SKM-1 (cell line): Measurements from ENCODE around the gene LRMDA.

ENCODE experiments used
- DNase-seq: peaks from one replicate; lab custom pipeline; 2025; ENCODE audit not compliant: unreplicated experiment; lab: John Stamatoyannopoulos, UW

The LRMDA gene

DNA sequence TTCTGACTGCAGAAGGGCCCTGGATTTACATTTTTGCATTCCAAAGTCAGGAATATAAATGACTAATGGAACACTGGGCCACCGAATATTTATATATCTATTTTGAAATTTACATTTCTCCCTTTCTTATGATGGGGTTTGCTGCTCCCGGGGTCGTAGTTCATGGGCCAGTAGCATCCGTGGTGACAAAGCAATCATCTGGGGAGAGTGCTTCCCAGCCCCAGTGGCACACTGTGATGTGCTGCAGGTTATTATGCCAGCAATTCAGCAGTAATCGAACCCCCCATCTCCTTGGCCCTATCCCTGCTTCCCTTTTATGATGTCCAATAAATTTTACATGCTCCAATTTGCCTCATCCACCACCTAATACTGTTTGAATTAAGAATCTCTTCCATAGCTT, 837.5 kb downstream of the LRMDA start:
- no peak for DNase-seq

DNA sequence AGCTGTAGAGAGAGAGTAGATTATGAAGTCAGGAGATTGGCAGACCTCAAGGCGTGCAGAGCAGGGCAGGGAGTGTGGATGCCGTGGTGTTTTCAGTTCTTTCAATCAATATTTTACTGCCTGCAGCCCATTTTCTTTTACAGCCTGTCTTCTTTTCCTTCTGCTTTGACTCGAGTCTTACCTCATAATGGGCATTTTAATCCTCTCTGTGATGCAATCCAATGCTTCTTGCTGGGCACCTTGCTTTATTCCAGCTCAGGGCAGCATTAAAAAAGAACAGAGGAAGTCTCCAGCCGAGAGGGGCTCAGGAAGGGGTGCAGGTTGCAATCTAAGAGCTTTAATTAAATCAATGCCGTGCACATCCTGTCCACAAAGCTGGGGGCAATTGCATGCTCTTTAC, 839.0 kb downstream of the LRMDA start:
- no peak for DNase-seq

DNA sequence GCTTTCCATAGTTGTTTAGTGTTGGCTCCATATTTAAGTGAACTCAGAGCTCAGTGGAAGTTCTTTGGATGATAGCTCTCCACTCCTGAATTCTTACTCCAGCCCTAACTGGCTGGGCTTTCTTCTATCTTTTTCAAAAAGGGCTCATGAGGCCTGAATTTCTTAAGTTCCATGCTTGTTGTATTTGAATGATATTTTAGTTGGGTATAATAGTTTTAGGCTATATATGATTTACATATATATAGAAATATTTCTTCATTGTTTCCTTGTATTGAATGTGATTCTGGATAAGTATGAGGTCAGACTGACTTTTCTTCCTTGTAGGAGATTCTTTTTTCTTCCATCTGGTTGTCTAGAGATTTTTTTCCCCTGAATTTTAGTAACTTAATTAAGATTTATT, 843.5 kb downstream of the LRMDA start:
- no peak for DNase-seq

DNA sequence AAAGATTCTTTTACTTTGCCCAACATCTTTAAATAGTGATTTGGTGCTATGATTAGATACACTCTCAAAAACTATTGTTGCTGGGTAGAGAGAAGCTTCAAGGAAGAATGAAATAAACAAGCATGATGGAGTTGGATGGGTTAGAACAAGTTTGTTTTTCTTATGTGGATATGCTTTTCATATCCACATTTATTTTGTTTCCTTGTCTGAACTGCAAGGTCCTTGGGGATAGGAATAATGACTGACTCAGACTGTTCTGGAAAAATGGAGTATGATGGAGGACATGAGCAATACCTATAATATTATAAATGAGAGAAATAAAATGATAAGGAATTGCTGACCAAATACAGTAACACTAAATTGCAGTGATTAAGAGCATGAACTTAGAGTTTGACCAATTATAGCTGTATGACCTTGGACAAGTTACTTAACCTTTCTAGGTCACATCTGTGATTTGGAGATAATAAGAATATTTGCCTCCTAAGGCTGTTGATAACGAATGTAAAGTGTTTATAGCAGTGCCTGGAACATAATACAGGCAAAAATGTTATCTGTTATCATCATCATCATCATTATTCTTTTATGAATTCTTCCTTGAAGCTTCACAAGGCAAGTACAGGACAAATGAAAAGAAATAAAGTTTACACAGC, 847.5 kb downstream of the LRMDA start:
- DNase-seq = no peak

DNA sequence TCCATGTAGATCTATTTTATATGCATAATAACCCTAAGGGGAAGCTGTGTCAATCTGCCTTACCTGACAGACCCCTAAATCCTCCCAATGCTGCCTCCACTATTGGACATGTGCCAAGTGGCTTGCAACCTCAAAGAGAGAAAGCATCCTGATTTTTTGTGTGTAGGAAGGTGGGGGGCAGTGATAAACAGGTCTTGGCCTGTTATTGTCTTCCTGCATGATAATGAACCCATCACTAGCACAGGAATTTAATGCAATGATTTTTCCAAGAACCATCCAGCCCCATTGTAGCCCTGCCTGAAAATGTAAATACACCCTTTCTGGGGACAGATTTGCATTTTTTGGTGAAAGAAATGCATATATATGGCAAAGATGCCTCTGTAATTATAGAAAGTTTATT, 850.2 kb downstream of the LRMDA start:
- DNase-seq = no peak

DNA sequence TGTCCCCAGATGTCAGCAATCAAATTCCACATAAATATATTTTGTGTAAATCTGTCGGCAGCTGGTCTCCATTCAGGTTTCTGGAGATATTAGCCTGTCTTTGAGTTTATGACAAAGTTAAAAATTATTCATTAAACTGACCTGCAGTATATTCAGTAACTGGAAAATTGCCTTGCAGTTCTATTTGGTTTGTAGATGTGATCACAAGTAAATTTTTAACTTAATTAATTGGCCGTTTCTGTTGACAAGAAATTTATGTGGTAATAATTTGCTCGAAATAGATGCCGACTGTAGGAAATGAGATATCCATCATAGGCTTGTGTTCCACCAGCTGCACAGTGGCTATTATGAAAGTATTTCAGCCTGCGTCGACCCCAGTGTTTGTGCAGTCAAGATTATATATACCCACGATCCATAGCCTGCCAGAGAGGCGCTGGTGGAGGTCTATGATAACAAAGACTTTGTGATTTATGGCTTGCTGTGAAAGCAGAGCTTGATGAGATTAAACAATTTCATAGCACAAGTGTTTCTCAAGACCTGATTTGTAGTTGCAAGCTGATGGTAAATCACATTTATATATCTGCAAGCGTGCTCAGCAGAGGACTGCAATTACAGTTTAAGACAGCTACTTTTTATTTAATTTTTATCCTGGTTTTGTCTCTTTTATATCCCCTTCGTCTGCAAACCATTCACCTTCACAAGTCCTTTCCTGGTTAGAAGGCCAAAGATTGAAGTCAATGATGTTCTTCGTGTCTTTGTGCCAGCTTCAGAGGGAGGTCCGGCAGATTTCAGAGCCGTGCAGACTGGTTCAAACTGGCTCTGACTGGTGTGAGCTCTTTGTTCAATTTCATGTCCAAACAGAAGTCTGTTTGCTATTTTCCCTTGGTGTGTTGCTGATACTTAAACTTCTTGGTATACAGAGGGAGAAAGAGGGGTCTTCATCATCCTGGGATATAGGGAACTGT, 850.9 kb downstream of the LRMDA start:
- DNase-seq = no peak

DNA sequence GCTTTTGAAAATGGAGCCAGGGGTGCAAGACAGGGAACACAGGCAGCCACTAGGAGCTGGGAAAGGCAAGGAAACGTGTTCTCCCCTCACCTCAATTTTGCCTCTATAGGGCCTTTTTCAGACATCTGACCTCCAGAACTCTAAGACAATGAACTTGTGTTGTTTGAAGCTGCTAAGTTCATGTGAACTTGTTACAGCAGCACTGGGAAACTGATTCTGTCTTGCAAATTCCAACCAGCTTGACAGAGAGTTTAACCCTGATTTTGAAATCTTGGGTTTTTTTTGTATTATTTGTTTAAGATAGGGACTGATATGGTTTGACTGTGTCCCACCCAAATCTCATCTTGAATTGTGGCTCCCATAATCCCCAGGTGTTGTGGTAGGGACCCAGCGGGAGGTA, 852.9 kb downstream of the LRMDA start:
- no peak for DNase-seq

DNA sequence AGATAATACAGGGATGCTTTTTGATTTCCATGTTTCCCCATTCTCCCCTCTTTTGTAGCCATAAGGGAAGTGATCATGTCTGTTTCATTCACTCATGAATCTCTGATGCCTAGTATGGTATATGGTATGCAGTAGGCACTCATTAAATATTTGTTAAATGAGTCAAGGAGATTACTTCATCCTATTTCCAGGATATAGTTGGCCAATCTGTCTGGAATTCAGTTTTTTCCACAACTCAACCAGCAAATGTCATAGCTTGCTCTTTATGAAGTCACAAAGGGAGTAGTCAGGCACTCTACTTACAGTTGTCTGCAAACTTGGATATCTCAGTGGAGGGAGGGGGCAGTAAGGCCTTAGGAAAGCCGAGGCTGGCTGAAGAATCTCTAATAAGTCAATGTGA, 853.6 kb downstream of the LRMDA start:
- no peak for DNase-seq

DNA sequence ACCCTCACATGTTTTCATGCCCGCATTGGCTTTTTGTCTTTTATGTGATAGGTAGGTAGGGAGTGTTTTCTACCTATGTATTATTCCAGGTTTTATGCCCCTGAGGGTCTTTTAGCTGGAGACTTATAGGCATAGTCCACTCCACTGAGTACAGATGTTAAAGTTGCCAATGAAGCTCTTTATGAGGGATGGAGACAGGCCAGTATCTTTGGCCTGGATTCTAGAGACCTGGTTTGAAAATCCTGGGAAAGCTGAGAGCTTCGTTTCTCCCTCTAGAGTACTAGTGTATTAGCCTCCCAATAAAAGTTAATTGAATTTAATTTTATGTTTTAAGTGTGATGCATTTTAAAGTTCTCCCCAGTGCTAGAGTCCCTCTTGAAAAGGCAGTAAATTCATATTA, 854.1 kb downstream of the LRMDA start:
- no peak for DNase-seq

DNA sequence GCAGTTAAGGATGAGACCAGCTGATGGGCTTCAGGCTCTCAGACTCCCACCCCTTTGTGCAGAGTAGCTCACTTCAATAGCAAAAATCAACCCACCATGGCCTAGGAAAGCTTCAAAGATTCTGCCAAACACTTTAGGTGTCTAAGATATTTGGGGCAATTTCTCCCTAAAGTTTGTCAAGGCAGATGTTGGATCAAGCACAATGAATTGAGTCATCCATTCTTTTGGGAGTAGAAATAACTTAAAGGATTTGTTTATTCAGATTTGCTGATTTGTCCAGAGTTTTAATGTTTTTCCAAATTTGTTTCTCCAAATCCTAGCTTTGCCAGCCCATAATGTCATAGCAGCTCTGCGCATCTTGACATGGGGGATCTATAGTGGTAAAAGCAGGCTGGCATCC, 855.1 kb downstream of the LRMDA start:
- DNase-seq = no peak

DNA sequence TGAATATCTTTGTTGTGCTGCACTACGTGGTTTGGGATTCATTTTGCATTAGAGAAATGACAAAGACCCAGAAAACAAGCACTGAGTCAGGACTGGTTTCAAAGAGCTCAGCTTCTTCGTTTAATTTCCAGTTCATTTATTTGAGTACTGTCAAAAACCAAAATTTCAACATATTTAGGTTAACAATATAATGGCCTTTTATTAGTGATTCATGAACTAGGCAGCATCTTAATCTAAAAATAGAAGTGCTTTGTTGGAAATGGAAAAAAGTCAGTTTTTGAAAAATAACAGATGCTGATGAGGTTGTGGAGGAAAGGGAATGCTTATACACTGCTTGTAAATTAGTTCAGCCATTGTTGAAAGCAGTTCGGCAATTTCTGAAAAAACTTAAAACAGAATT, 856.4 kb downstream of the LRMDA start:
- no peak for DNase-seq

DNA sequence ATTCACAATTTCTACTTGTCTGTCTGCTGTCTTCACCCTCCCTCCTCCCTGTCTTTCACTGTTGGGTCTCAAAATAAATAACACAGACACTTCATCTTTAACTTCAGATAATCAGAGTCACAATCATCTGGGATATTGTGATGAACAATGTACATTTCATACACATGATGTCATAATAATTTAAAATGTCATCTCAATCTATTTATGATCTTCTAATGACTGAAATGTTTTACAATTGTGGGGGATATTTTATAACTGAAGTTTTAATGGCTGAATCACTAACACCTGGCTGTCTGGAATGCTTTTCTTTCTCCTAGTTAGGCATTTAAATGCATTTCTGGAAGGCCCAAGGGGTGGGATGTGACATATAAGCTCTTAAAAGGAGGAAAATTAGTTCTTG, 859.8 kb downstream of the LRMDA start:
- no peak for DNase-seq

DNA sequence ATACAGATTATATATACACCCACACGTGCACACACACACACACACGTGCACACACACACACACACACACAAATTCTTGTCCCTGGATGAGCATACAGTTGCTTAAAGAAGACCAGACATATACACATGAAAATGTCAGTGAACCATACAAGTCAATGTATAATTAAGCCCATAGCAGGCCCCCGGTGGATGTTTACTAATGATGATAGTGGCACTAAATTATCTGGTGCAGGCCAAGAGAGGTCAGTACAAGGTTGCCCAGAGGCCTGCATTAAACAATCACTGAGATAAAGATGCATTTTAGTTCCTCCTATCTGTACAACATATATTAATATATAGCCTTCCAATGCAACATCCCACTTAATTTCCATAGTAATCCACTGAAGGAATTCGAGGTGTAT, 860.5 kb downstream of the LRMDA start:
- no peak for DNase-seq

DNA sequence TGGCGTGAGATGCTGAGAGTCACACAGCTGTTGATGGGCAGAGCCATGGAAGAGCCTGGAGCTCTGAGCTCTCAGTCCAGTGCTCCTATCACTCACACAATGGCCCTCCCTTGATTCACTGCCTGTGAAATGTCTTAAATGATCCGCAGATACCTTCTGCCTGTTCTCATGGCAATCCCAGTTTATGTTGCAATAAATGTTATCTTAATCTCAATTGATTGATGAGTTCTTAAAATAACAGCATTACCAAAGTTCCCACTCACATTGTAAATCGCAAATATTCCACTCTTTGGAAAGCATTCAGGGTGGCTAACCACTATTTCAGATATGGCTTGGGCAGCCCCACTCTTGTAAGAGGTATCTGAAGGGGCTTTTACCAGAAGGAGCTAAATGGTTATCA, 865.5 kb downstream of the LRMDA start:
- DNase-seq = no peak

DNA sequence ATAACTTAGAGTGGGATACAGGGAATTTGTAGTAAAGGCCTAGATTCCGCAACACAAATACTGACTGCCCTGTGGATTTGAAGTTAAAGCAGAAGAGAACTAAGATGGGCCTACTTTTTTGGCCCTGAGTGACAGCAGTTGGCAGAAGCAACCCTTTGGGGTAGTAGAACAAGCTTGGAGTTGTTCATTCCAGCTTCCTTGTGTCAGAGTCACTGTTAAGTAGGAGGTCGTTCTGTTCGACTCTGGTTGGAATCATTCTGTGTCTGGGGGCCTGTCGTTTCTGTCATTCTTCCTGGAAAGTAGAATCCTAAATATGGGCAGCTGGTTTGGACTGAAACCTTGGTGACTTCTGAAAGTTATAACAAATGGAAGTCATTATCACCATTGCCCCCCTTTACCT, 865.9 kb downstream of the LRMDA start:
- DNase-seq = no peak

DNA sequence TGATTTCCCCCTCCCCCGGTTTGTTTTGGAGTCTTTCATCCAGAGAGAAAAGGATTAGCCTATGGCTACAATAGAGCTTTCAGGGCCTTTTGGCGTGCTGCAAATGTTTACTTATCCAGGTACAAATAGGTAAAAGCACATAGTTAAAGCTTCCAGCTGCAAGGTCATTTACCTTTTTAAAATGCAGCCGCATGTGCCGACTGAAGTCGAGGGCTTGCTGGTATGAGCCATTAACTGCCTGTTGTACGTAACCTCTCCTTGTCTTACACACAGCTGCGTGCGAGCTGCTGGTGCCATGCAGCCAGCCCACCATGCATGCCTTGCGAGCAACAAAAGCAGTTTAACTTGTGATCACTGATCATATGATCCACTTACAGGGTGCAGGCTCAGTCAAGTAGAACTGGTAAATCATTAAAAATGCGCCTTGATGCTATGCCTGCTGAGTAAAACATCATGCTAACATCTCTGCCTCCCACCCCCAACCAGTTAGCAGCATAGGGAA, 866.4 kb downstream of the LRMDA start:
- DNase-seq = no peak

DNA sequence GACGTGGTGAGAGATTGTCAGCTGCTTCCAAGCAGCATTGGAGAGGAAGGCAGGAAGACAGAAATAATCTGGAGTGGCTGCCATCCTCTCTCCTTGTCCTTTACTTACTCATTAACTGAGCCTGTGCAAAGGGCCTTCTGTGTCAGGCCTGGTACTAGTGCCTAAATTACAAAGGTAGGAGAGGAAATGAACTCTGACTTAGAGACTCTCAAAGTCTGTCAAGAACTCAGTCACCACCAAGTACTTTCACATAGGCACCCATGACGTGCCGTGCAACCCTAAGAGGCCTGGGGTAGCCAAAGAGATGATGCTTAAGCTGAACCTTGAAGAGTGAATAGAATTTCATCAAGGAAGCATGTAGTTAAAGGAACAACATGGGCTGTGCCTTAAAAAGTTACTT, 866.9 kb downstream of the LRMDA start:
- no peak for DNase-seq

DNA sequence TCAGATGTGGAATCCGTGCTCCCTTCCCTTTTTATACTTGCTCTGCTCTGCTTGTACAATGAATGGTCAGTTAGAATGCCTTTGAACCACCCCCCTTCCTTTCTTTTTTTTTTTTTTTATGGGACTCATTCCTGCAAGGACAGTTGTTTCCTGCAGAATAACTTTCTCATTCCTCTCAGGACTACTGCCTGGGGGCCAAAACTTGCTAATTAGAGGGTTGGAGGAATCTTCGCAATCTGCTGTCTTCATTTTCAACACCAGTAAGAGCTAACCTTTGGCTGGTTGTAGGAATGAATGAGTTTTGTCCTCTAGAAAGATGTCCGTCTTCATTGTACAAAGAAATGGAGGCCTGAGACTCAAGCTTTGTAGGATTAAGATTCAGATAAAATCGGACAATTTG, 868.1 kb downstream of the LRMDA start:
- no peak for DNase-seq

DNA sequence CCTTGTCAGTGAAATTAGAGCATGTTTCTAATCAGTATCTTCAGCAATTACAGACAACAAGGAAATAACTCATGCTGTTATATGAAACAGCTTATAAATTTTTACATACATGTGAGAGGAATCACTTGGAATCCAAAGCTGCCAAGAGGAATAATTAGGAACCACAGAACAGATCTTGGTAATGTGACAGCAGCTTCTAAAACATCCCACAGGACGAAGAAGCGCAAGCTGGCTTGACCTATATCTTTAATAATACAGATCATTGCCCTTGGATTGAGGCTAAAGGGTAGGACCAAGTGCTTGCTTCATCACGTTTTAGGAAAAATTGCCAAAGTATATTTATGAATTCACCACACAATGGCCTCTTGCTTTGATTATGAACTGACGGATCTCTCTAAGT, 869.8 kb downstream of the LRMDA start:
- DNase-seq = no peak

DNA sequence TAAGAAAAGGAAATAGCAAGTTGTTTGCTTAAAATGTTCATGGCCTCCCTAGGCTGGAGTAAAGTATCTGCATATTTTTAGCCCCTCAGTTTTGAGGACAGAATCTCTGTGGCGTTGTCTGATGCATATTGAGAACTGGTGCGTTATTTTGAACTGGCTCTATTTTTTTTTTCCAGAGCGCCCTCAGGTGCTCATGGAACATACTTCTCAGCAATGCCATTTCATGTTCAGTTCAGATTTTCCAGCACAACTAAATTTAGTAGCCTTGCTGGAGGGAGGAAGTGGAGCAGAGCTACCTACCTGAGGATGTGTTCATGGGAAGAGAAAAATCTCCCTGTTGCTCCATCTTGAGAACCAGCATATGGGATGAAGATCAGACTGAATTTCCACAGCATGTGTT, 870.5 kb downstream of the LRMDA start:
- no peak for DNase-seq

DNA sequence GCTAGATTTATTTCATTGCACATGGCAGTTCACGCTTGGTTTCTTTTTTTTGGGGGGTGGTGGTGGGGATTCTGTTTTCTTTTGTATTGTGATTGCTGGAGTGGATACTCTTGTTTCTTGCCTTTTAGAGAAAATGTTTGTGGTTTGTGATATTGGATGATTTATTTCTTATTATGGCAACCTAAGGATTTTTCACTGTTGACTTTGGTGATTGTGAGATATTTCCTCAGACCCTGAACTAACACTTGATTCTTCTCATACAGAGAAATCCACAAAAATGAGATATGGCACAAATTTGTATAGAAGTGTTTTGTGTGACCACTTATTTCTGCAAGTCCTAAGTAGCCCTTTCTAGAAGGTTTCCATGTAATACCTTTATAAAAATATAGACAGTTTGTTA, 871.1 kb downstream of the LRMDA start:
- DNase-seq = no peak

DNA sequence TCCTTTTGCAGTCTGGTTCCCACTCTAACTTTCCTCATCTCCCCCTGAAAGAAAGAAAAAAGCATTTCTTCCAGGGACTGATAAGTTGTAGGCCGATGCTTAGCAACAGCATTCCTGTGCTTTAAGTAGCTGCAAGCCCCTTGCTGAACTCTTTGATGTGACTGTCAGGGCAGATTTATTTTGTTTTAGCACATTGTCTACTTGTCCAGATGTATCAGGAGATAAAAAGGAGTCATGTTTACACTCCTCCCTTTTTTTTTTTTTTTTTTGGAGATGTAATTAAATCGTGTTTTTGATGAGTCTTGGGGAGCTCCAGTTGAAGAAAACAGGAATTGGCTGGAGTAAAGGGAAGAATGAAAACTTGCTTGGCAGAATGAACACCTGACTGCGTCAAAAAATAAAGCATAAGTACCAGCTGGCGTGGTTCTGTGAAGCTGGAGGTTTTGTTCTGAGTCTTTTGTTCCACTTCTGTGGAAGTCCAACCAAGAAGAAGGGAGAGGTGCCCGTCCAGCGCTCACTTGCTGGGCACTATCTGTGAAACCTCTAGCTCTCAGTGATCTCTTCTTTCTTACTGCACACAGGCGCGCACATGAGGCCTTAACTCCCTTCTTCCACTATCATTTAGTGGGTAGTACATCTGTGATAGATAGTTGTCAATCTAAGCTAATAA, 871.7 kb downstream of the LRMDA start:
- DNase-seq = no peak
